ENCODE results near the gene KRT8. TPM values are rescaled to one million over a fixed set of nuclear protein-coding genes. Genes with fewer than 3 reads are reported as not detected.
"Not testable (repeated sequence)": the region's sequence is repeated elsewhere in the genome, so short reads cannot be mapped to it uniquely, and the experiment has no call there.

Gene KRT8
- total RNA-seq, 3 donors from 2014 or later (not counting 1 experiment from before 2014, with no cell fraction given) = 0.24 to 0.25 TPM; not detected in 1

GRCh38 chr12:52884526-52885293, 20.2 kb downstream of the KRT8 start:
- Histone ChIP-seq H3K4me1 (ENCODE audit: control insufficient read depth, insufficient read depth, low read length) (peaks cover 5% of the 10 kb centered on the region), H3K36me3 (ENCODE audit: control insufficient read depth, insufficient read depth, low read length) (no peaks in the 10 kb centered on the region), H3K27ac (ENCODE audit: low read length) (no peak overlapping the region), H3K9me3 (ENCODE audit: control insufficient read depth, insufficient read depth, low read length) (no peaks in the 10 kb centered on the region), H3K27me3 (ENCODE audit: control insufficient read depth, insufficient read depth, low read length) (no peaks in the 10 kb centered on the region), H3K4me3 (ENCODE audit: low read length) (no peak overlapping the region)
- Mint-ChIP-seq H3K27ac (no peak overlapping the region), H3K9me3 (no peaks in the 10 kb centered on the region), H3K4me3 (no peak overlapping the region), H3K36me3 (no peaks in the 10 kb centered on the region), H3K27me3 (ENCODE audit: low read depth in 2 of 2) (peaks cover 8% of the 10 kb centered on the region in 2 donors), H3K4me1 (peaks cover 0 to 7% of the 10 kb centered on the region in 2 donors)
- DNase-seq = peak; percentile 75 to 85
- intact Hi-C loops (cut with micrococcal nuclease) = loop anchor here (1.0 kb wide), 1 partner anchor 97 kb away; no protein-coding TSS in a partner anchor
- peak; percentile 72 to 85 (median 77) for ATAC-seq
- peak; percentile 92 for TF ChIP-seq CTCF (IDR thresholded peaks at IDR 0.05)
- 30% methylated on average over 8 of the region's 13 CpGs for WGBS (ENCODE audit: insufficient coverage)

GRCh38 chr12:52880499-52880898, 24.4 kb downstream of the KRT8 start:
- Mint-ChIP-seq H3K27me3 (ENCODE audit: low read depth in 2 of 2) (peaks cover 0 to 24% of the 10 kb centered on the region in 2 donors), H3K4me1 (peaks cover 0 to 26% of the 10 kb centered on the region in 2 donors)
- H3K9me3 ChIP-seq (ENCODE audit: control insufficient read depth, insufficient read depth, low read length); H3K27me3 ChIP-seq (ENCODE audit: control insufficient read depth, insufficient read depth, low read length); H3K9me3 Mint-ChIP-seq; ATAC-seq; H3K27ac ChIP-seq (ENCODE audit: low read length); H3K4me3 ChIP-seq (ENCODE audit: low read length); intact Hi-C loops (cut with micrococcal nuclease); H3K36me3 Mint-ChIP-seq; H3K27ac Mint-ChIP-seq; H3K4me3 Mint-ChIP-seq; DNase-seq; H3K36me3 ChIP-seq (ENCODE audit: control insufficient read depth, insufficient read depth, low read length): not testable (repeated sequence)
- H3K4me1 ChIP-seq (ENCODE audit: control insufficient read depth, insufficient read depth, low read length) = peaks cover 17% of the 10 kb centered on the region
- WGBS (ENCODE audit: insufficient coverage) = 70% methylated on average over 4 of the region's 8 CpGs

GRCh38 chr12:52879394-52880351, 25.2 kb downstream of the KRT8 start:
- Mint-ChIP-seq H3K9me3 (no peaks in the 10 kb centered on the region), H3K36me3 (no peaks in the 10 kb centered on the region), H3K4me1 (peaks cover 2 to 33% of the 10 kb centered on the region in 2 donors), H3K27ac (peak overlapping the region in 1 of 2 donors; percentile 37), H3K27me3 (ENCODE audit: low read depth in 2 of 2) (peaks cover 0 to 27% of the 10 kb centered on the region in 2 donors), H3K4me3 (peak overlapping the region; percentile 68)
- H3K9me3 ChIP-seq (ENCODE audit: control insufficient read depth, insufficient read depth, low read length) = no peaks in the 10 kb centered on the region
- intact Hi-C loops (cut with micrococcal nuclease) = loop anchor here (1.0 to 5.0 kb wide), 4 partner anchors 296 to 723 kb away; no protein-coding TSS in a partner anchor
- no peak overlapping the region for H3K4me3 ChIP-seq (ENCODE audit: low read length)
- H3K27ac ChIP-seq (ENCODE audit: low read length) = no peak overlapping the region
- DNase-seq (peak; percentile 77 to 85), ATAC-seq (peak; percentile 95 to 98 (median 98))
- peaks cover 3% of the 10 kb centered on the region for H3K27me3 ChIP-seq (ENCODE audit: control insufficient read depth, insufficient read depth, low read length)
- no peaks in the 10 kb centered on the region for H3K36me3 ChIP-seq (ENCODE audit: control insufficient read depth, insufficient read depth, low read length)
- H3K4me1 ChIP-seq (ENCODE audit: control insufficient read depth, insufficient read depth, low read length) = peaks cover 22% of the 10 kb centered on the region
- peak; percentile 99 for TF ChIP-seq CTCF (IDR thresholded peaks at IDR 0.05)
- 7% methylated on average over 35 of the region's 38 CpGs for WGBS (ENCODE audit: insufficient coverage)
